A549 (cell line): ENCODE results near the gene DDR2.
"Not testable (repeated sequence)": the region's sequence is repeated elsewhere in the genome, so short reads cannot be mapped to it uniquely, and the experiment has no call there.

Experiments
- CTCF ChIP-seq: fragments of >200 bp; sonication (Bioruptor Twin); formaldehyde crosslinking; IDR thresholded peaks from 3 replicates; pipeline ENCODE4 v1.5.1; 2016
- PHF8 ChIP-seq: fragments of 200-600 bp; sonication (generic); IDR thresholded peaks from 2 replicates; pipeline ENCODE4 v1.6.1; 2016; ENCODE audit warnings: low read depth, mild to moderate bottlenecking, antibody characterized with exemption, moderate library complexity, borderline replicate concordance
- POLR2A ChIP-seq: IDR thresholded peaks from 2 replicates; pipeline ENCODE4 v1.6.1; 2012; ENCODE audit warnings: mild to moderate bottlenecking, low read length
- RAD21 ChIP-seq, 2 experiments: fragments of >200 bp in 1 of 2; sonication (Bioruptor Twin) in 1 of 2; formaldehyde crosslinking in 1 of 2; IDR thresholded peaks in 1 of 2; conservative IDR thresholded peaks in 1 of 2; 2 replicates in 1 of 2; 3 replicates in 1 of 2; pipeline ENCODE4 v1.6.1; 2012 to 2018; ENCODE audit warnings: inconsistent platforms in 1 of 2
- ZSCAN20 ChIP-seq: fragments of 250-450 bp; sonication (Bioruptor Pico); IDR thresholded peaks from 2 replicates; pipeline ENCODE4 v1.8.0; 2022; ENCODE audit warnings: mild to moderate bottlenecking, moderate library complexity

DNA sequence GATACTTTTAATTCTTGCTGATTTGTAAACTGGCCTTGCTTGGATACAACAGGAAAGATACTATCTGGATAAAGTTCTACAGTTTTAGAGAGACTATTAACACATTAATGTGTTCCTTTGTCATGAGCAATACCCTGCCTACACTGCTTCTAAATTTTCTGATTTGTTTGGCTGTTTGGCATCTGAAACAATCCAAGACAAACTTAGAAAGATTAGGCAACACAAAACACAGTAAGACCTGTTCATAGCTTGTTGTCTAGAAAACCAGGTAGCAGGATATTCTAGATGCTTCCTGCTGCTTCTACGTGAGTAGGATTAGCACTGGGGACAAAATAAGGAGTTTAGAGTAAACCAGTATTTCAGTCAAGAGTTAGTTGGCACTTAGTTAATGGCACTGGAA, 152.7 kb downstream of the DDR2 start:
- not testable (repeated sequence) for TF ChIP-seq PHF8; POLR2A; ZSCAN20; CTCF; RAD21 (conservative IDR thresholded peaks at IDR 0.05 in 1 of 2, IDR thresholded peaks at IDR 0.05 in 1 of 2)
